Stomach (tissue), 4 donors: Measurements from ENCODE around the gene TOR1AIP1.

Experiments used
- CTCF ChIP-seq, 7 experiments: fragments of 450-650 bp in 4 of 7; fragments of 200-600 bp in 3 of 7; sonication (generic) in 3 of 7; IDR thresholded peaks; one replicate each; pipeline ENCODE4 v1.5.1; 2016 to 2019; ENCODE audit warnings: antibody characterized with exemption in 7 of 7, control low read depth in 2 of 7, mild to moderate bottlenecking in 1 of 7
- EP300 ChIP-seq: sonication (generic); formaldehyde crosslinking; IDR thresholded peaks from one replicate; pipeline ENCODE4 v1.6.1; 2017; ENCODE audit warnings: antibody characterized with exemption
- POLR2AphosphoS5 ChIP-seq, 3 donors: sonication (generic); formaldehyde crosslinking; IDR thresholded peaks; one replicate each; pipeline ENCODE4 v1.6.1; 2016; ENCODE audit warnings: antibody characterized with exemption in 3 of 3

DNA sequence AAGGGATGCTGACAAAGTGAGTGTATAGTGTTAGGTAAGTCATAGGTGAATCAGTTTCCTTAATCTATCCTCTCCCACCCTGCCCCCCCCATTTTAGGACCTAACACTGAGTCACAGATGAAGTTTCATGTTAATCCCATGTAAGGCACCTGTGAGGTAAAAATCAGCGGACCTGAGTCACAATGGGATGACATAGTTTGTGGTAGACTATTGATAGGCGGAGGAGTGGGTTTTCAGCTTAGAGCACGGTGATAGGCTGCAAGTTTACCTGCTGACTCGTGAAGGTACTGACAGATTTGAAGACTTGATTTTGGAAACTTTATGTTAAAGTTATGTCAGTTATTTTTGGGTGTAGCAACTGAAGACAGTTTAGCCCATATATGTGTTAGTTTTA lies 1.7 kb downstream of the TOR1AIP1 start:
- no peak for TF ChIP-seq CTCF (IDR thresholded peaks at IDR 0.05)
- TF ChIP-seq EP300: no peak
- TF ChIP-seq POLR2AphosphoS5 (IDR thresholded peaks at IDR 0.05): no peak
